Endothelial cell of umbilical vein (primary cell): ENCODE data around the gene TIA1. TPM values are rescaled to one million over a fixed set of nuclear protein-coding genes. Genes with fewer than 3 reads are reported as not detected.

ENCODE experiments used
- BruUV-seq: library from RNA; stranded (reverse); fragments of 400-500 nt; replicated peaks from 2 replicates; lab custom pipeline; 2021; lab: Mats Ljungman, UMichigan
- CTCF ChIA-PET: fragments of 300-600, 350-600 bp; sonication (Branson Sonifier 250); formaldehyde crosslinking; loops from one replicate; lab custom pipeline; 2021; ENCODE audit warnings: antibody characterized with exemption, inconsistent platforms; lab: Charles Lee
- POLR2A ChIA-PET: fragments of 300-600, 350-600 bp; sonication (Branson Sonifier 250); formaldehyde crosslinking; loops from one replicate; lab custom pipeline; 2021; ENCODE audit warnings: antibody characterized with exemption, inconsistent platforms; lab: Charles Lee
- DNase-seq: peaks from one replicate; pipeline ENCODE4 v3.0.0-alpha.2; 2011; ENCODE audit warnings: low read depth, low spot score
- FAIRE-seq: peaks from 2 replicates; lab custom pipeline; 2011; peaks lifted over from hg19 to GRCh38; lab: Jason Lieb, UNC
- H2AFZ ChIP-seq: 2 replicates; pipeline ENCODE4 v1.6.0; 2012; ENCODE audit warnings: low read depth, low read length, control low read depth, inconsistent platforms
- H3K27ac ChIP-seq: 2 replicates; pipeline ENCODE4 v1.5.1; 2011; ENCODE audit warnings: low read depth, mild to moderate bottlenecking, control low read depth, low read length, moderate library complexity; ENCODE audit not compliant: insufficient read depth
- H3K27me3 ChIP-seq, 2 experiments: 2 replicates each; pipeline versions ENCODE4 v1.6.0 to v1.6.1; 2011; ENCODE audit warnings: low read length in 2 of 2, mixed read lengths in 1 of 2; ENCODE audit not compliant: control insufficient read depth in 2 of 2, insufficient read depth in 2 of 2
- H3K36me3 ChIP-seq, 2 experiments: 2 replicates in 1 of 2; 3 replicates in 1 of 2; pipeline ENCODE4 v1.5.1; 2011; ENCODE audit warnings: low read length in 2 of 2, mild to moderate bottlenecking in 1 of 2, moderate library complexity in 1 of 2; ENCODE audit not compliant: control insufficient read depth in 2 of 2, insufficient read depth in 2 of 2; ENCODE audit errors: extremely low read depth in 1 of 2
- H3K4me1 ChIP-seq: 3 replicates; pipeline ENCODE4 v1.5.1; 2011; ENCODE audit warnings: mild to moderate bottlenecking, low read length; ENCODE audit not compliant: control insufficient read depth, insufficient read depth; ENCODE audit errors: extremely low read depth
- H3K4me2 ChIP-seq: 2 replicates; pipeline ENCODE4 v1.6.1; 2011; ENCODE audit warnings: low read length, control low read depth, mixed read lengths; ENCODE audit not compliant: insufficient read depth
- H3K4me3 ChIP-seq, 3 experiments: fragments of 200-600 bp in 1 of 3; sonication (generic), shearing (Covaris generic) in 1 of 3; replicated peaks in 1 of 3; 2 replicates each; pipeline ENCODE4 v1.5.1; 2011 to 2016; ENCODE audit warnings: control low read depth in 3 of 3, low read length in 3 of 3, mild to moderate bottlenecking in 2 of 3, inconsistent platforms in 1 of 3, low read depth in 1 of 3, moderate library complexity in 1 of 3; ENCODE audit not compliant: insufficient read depth in 1 of 3
- H3K79me2 ChIP-seq: 2 replicates; pipeline ENCODE4 v1.6.0; 2012; ENCODE audit warnings: low read length, inconsistent platforms; ENCODE audit not compliant: control insufficient read depth, insufficient read depth
- H3K9ac ChIP-seq: replicated peaks from 2 replicates; pipeline ENCODE3; 2011; ENCODE audit warnings: low read length, control low read depth; ENCODE audit not compliant: insufficient read depth; ENCODE audit errors: extremely low read depth
- H3K9me1 ChIP-seq: replicated peaks from 3 replicates; pipeline ENCODE4 v1.6.0; 2011; ENCODE audit warnings: mild to moderate bottlenecking, low read length; ENCODE audit not compliant: control insufficient read depth, insufficient read depth; ENCODE audit errors: extremely low read depth
- H3K9me3 ChIP-seq: replicated peaks from 2 replicates; pipeline ENCODE4 v1.5.1; 2012; ENCODE audit warnings: low read length, inconsistent platforms; ENCODE audit not compliant: control insufficient read depth, insufficient read depth
- H4K20me1 ChIP-seq: replicated peaks from 2 replicates; pipeline ENCODE3; 2011; ENCODE audit warnings: mild to moderate bottlenecking, low read length; ENCODE audit not compliant: control insufficient read depth, insufficient read depth; ENCODE audit errors: extremely low read depth
- EZH2 ChIP-seq: IDR thresholded peaks from 2 replicates; pipeline ENCODE4 v1.6.1; 2012; ENCODE audit warnings: borderline replicate concordance, low read depth, mild to moderate bottlenecking, moderate library complexity, low read length, inconsistent platforms; ENCODE audit not compliant: severe bottlenecking
- FOS ChIP-seq: IDR thresholded peaks from 2 replicates; pipeline ENCODE4 v1.6.1; 2011; ENCODE audit warnings: mild to moderate bottlenecking, low read length, moderate library complexity, borderline replicate concordance; ENCODE audit not compliant: insufficient read depth
- GATA2 ChIP-seq: IDR thresholded peaks from 2 replicates; pipeline ENCODE4 v1.7.0; 2011; ENCODE audit warnings: low read depth, mild to moderate bottlenecking, moderate library complexity, mixed read lengths, low read length; ENCODE audit not compliant: insufficient read length, insufficient read depth
- JUN ChIP-seq: IDR thresholded peaks from 2 replicates; pipeline ENCODE4 v1.6.1; 2011; ENCODE audit warnings: borderline replicate concordance, low read depth; ENCODE audit not compliant: insufficient read length, insufficient read depth
- MYC ChIP-seq: IDR thresholded peaks from one replicate; pipeline ENCODE4 v1.6.1; 2011; ENCODE audit warnings: mild to moderate bottlenecking, low read depth, low read length
- POLR2A ChIP-seq: IDR thresholded peaks from 2 replicates; pipeline ENCODE4 v1.6.1; 2012; ENCODE audit warnings: low read depth, mild to moderate bottlenecking, control low read depth, low read length
- POLR2AphosphoS5 ChIP-seq: IDR thresholded peaks from 2 replicates; pipeline ENCODE4 v1.6.1; 2012; ENCODE audit warnings: low read depth, mild to moderate bottlenecking, control low read depth, low read length, moderate library complexity; ENCODE audit not compliant: insufficient read depth
- dilution Hi-C: fragments of 300-500 bp; cut with MboI; formaldehyde crosslinking; loops from one replicate; pipeline ENCODE4 v1.15.0; 2019; ENCODE audit warnings: low sequenced_read_pairs; ENCODE audit not compliant: extremely low pct_ligation_motif_present
- intact Hi-C: fragments of 100-400 bp; cut with micrococcal nuclease; formaldehyde crosslinking; loops from one replicate; pipeline ENCODE4 v1.10.0; 2022
- microRNA counts: library from miRNA; unstranded; fragments of <30 nt; microRNA quantifications from one replicate; lab custom pipeline; 2016
- microRNA-seq: library from miRNA; unstranded; fragments of <30 nt; microRNA quantifications from one replicate; pipeline ENCODE4 v1.2.0, GENCODE V29; 2021; ENCODE audit warnings: borderline number of aligned reads, borderline replicate concordance
- polyA plus RNA-seq, 4 experiments: library from polyadenylated mRNA; depleted of rRNA in 3 of 4; stranded (reverse) in 3 of 4; unstranded in 1 of 4; fragments of >200 nt; gene quantifications; 2 replicates each; pipeline versions ENCODE4 v1.2.1 to v1.2.3, GENCODE V29; 2011 to 2012; ENCODE audit warnings: missing spikeins in 1 of 4
- small RNA-seq: library from RNA; depleted of rRNA; stranded (forward); fragments of <200 nt; gene quantifications from one replicate; pipeline ENCODE3, GENCODE V24; 2012; ENCODE audit warnings: low replicate concordance, low read depth; ENCODE audit not compliant: insufficient read depth, insufficient read length
- total RNA-seq: library from RNA; stranded (reverse); gene quantifications from 2 replicates; pipeline ENCODE4 v1.2.3, GENCODE V29; 2021
- TF ChIP-seq, protein P1 (sequence below): IDR thresholded peaks from 2 replicates; pipeline ENCODE4 v1.6.1; 2011; ENCODE audit not compliant: insufficient read depth, insufficient read length
- TF ChIP-seq, protein P2 (sequence below), 2 donors: IDR thresholded peaks; 1 replicate in 1 of 2; 2 replicates in 1 of 2; pipeline ENCODE4 v1.5.1; 2011; ENCODE audit warnings: low read length in 2 of 2, mild to moderate bottlenecking in 2 of 2, moderate library complexity in 2 of 2, control low read depth in 1 of 2, inconsistent platforms in 1 of 2, low read depth in 1 of 2; ENCODE audit not compliant: insufficient read depth in 1 of 2; ENCODE audit errors: extremely low read depth in 1 of 2

The TIA1 gene
- total and polyA plus RNA-seq, 2 donors (not counting 3 experiments of a cell fraction or from before 2014, with no cell fraction given): 60.2 to 163 TPM

- no peak overlapping the region for H3K9ac ChIP-seq
- peaks cover 5 to 8% of the 10 kb centered on the region in 2 experiments for H3K36me3 ChIP-seq
- dilution Hi-C loops (no loop called here), intact Hi-C loops (no loop called here)
- H3K4me2 ChIP-seq: no peak overlapping the region
- FAIRE-seq: no peak
- no peaks in the 10 kb centered on the region for H3K79me2 ChIP-seq
- TF ChIP-seq EZH2 (no peak), POLR2A (no peak), POLR2AphosphoS5 (no peak), GATA2 (no peak), JUN (no peak), MYC (no peak), FOS (no peak)
- TF ChIP-seq, protein P1, sequence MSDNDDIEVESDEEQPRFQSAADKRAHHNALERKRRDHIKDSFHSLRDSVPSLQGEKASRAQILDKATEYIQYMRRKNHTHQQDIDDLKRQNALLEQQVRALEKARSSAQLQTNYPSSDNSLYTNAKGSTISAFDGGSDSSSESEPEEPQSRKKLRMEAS: no peak
- TF ChIP-seq, protein P2, sequence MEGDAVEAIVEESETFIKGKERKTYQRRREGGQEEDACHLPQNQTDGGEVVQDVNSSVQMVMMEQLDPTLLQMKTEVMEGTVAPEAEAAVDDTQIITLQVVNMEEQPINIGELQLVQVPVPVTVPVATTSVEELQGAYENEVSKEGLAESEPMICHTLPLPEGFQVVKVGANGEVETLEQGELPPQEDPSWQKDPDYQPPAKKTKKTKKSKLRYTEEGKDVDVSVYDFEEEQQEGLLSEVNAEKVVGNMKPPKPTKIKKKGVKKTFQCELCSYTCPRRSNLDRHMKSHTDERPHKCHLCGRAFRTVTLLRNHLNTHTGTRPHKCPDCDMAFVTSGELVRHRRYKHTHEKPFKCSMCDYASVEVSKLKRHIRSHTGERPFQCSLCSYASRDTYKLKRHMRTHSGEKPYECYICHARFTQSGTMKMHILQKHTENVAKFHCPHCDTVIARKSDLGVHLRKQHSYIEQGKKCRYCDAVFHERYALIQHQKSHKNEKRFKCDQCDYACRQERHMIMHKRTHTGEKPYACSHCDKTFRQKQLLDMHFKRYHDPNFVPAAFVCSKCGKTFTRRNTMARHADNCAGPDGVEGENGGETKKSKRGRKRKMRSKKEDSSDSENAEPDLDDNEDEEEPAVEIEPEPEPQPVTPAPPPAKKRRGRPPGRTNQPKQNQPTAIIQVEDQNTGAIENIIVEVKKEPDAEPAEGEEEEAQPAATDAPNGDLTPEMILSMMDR (IDR thresholded peaks at IDR 0.05; ENCODE audit: extremely low read depth in 1 of 2, insufficient read depth in 1 of 2, low read depth in 1 of 2, low read length in 2 of 2): no peak
- ChIA-PET POLR2A (interaction anchor here (0.6 kb wide), 1 partner anchor 36 kb away, joined by 4 read pairs; no protein-coding TSS in a partner anchor), CTCF (interaction anchor here (0.7 to 1.8 kb wide), 5 partner anchors 17 to 242 kb away, joined by 3 to 4 read pairs (median 3); partner anchors contain the start of gene C2orf42)
- no peaks in the 10 kb centered on the region for H3K9me3 ChIP-seq
- no peaks in the 10 kb centered on the region for H4K20me1 ChIP-seq
- no peak overlapping the region for H2AFZ ChIP-seq
- DNase-seq: no peak
- no peaks in the 10 kb centered on the region for H3K9me1 ChIP-seq
- no peaks in the 10 kb centered on the region for H3K27me3 ChIP-seq
- no peaks in the 10 kb centered on the region for H3K4me1 ChIP-seq
- BruUV-seq: no TSS peak
- no peak overlapping the region for H3K27ac ChIP-seq
- no peak overlapping the region for H3K4me3 ChIP-seq
Measured at GRCh38 chr2:70160545-70160944, 87.9 kb downstream of the TIA1 start.

MicroRNA genes within 50 kb of the gene (microRNA counts, 767-probe panel; counts per million panel counts)
- 723 counts per million, percentile 96 among the panel's probes with 10 or more counts for microRNA hsa-miR-1285-3p (lab: Ali Mortazavi, UCI)

Small RNA genes within 50 kb of the gene (microRNA-seq; reads per million reads assigned to microRNA genes)
- gene MIR1285-2: not detected

Small RNA genes within 50 kb of the gene (small RNA-seq; reads per million reads assigned to genes)
- gene AC016700.2 (not detected), gene MIR1285-2 (not detected)

Other genes starting within 250 kb of the TIA1 start
- 342 and 360 TPM in 2 replicates for gene PCBP1, start 161.2 kb downstream of the TIA1 start, total RNA-seq
- 181 and 196 TPM in 2 replicates for gene PCBP1, start 161.2 kb downstream of the TIA1 start, polyA plus RNA-seq
- 12.0 and 13.1 TPM in 2 replicates for gene C2orf42, start 57.6 kb downstream of the TIA1 start, total RNA-seq
- gene C2orf42, start 57.6 kb downstream of the TIA1 start, polyA plus RNA-seq: 6.8 and 7.9 TPM in 2 replicates
- gene PCYOX1, start 9.5 kb upstream of the TIA1 start, total RNA-seq: 43.9 and 44.0 TPM in 2 replicates
- 7.9 and 12.0 TPM in 2 replicates for gene PCYOX1, start 9.5 kb upstream of the TIA1 start, polyA plus RNA-seq
- gene SNRPG, start 45.1 kb upstream of the TIA1 start, total RNA-seq: 310 and 326 TPM in 2 replicates
- gene SNRPG, start 45.1 kb upstream of the TIA1 start, polyA plus RNA-seq: 93.2 and 188 TPM in 2 replicates
- gene FAM136A, start 53.4 kb upstream of the TIA1 start, total RNA-seq: 42.4 and 45.7 TPM in 2 replicates
- gene FAM136A, start 53.4 kb upstream of the TIA1 start, polyA plus RNA-seq: 24.0 and 28.3 TPM in 2 replicates